ENCODE measurements around the gene CABP5. TPM values are rescaled to one million over a fixed set of nuclear protein-coding genes. Genes with fewer than 3 reads are reported as not detected.

Gene CABP5
- polyA plus RNA-seq, 1 donor from 2014 or later: not detected

GRCh38 chr19:48000846-48001245 is 43.0 kb downstream of the CABP5 start:
- peaks cover 12% of the 10 kb centered on the region for H3K27me3 Mint-ChIP-seq
- H3K4me1 Mint-ChIP-seq: no peaks in the 10 kb centered on the region
- H3K4me3 Mint-ChIP-seq: no peak overlapping the region
- peaks cover 4 to 12% (median 5%) of the 10 kb centered on the region in 3 donors for H3K9me3 Mint-ChIP-seq
- no peak overlapping the region for H3K27ac Mint-ChIP-seq
- peaks cover 5% of the 10 kb centered on the region for H3K36me3 Mint-ChIP-seq

GRCh38 chr19:47998800-47999199 is 45.1 kb downstream of the CABP5 start:
- Mint-ChIP-seq H3K4me1 (no peaks in the 10 kb centered on the region), H3K27me3 (peaks cover 7% of the 10 kb centered on the region), H3K4me3 (no peak overlapping the region), H3K27ac (no peak overlapping the region), H3K9me3 (peaks cover 4 to 10% (median 6%) of the 10 kb centered on the region in 3 donors), H3K36me3 (peaks cover 2% of the 10 kb centered on the region)

GRCh38 chr19:47996230-47996727 is 47.6 kb downstream of the CABP5 start:
- H3K27me3 Mint-ChIP-seq: peaks cover 7% of the 10 kb centered on the region
- no peaks in the 10 kb centered on the region for H3K4me1 Mint-ChIP-seq
- no peak overlapping the region for H3K27ac Mint-ChIP-seq
- H3K4me3 Mint-ChIP-seq: no peak overlapping the region
- H3K36me3 Mint-ChIP-seq: peaks cover 2% of the 10 kb centered on the region
- peaks cover 4 to 6% (median 6%) of the 10 kb centered on the region in 3 donors for H3K9me3 Mint-ChIP-seq

- H3K4me1 Mint-ChIP-seq: no peaks in the 10 kb centered on the region
- peaks cover 9% of the 10 kb centered on the region for H3K27me3 Mint-ChIP-seq
- H3K27ac Mint-ChIP-seq: no peak within 1 kb of the TSS
- H3K36me3 Mint-ChIP-seq: peaks cover 2% of the 10 kb centered on the region
- H3K9me3 Mint-ChIP-seq: peaks cover 4 to 6% (median 5%) of the 10 kb centered on the region in 3 donors
- no peak within 1 kb of the TSS for H3K4me3 Mint-ChIP-seq
Observed at GRCh38 chr19:47994209-47994802, 49.6 kb downstream of the CABP5 start, which contains the start of gene ELSPBP1. ELSPBP1 (plus strand) TSS chr19:47994632; CDS start chr19:48008668, 14,036 bp downstream.

- Mint-ChIP-seq H3K9me3 (peaks cover 4 to 7% (median 6%) of the 10 kb centered on the region in 3 donors), H3K4me1 (no peaks in the 10 kb centered on the region), H3K27ac (no peak within 1 kb of the TSS), H3K27me3 (peaks cover 13% of the 10 kb centered on the region), H3K4me3 (no peak within 1 kb of the TSS), H3K36me3 (peaks cover 2% of the 10 kb centered on the region)
Observed at GRCh38 chr19:47992070-47992469, 51.8 kb downstream of the CABP5 start, which contains the start of gene BSPH1. BSPH1 (minus strand) TSS chr19:47992170; CDS start chr19:47992081, 89 bp downstream.

GRCh38 chr19:47991191-47991808 is 52.6 kb downstream of the CABP5 start:
- Mint-ChIP-seq H3K27ac (no peak overlapping the region), H3K4me1 (no peaks in the 10 kb centered on the region), H3K36me3 (no peaks in the 10 kb centered on the region), H3K27me3 (peaks cover 15% of the 10 kb centered on the region), H3K9me3 (peaks cover 4 to 6% (median 5%) of the 10 kb centered on the region in 3 donors), H3K4me3 (no peak overlapping the region)

Other genes starting within 250 kb of the CABP5 start
- gene TPRX1, start 239.5 kb downstream of the CABP5 start, polyA plus RNA-seq: not detected
- not detected for gene CRX, start 222.1 kb downstream of the CABP5 start, polyA plus RNA-seq
- gene TPRX2, start 184.8 kb downstream of the CABP5 start, polyA plus RNA-seq: not detected
- gene SULT2A1, start 157.8 kb downstream of the CABP5 start, polyA plus RNA-seq: not detected
- gene BSPH1, start 51.9 kb downstream of the CABP5 start, polyA plus RNA-seq: not detected
- not detected for gene ELSPBP1, start 49.4 kb downstream of the CABP5 start, polyA plus RNA-seq
- gene PLA2G4C, start 66.7 kb upstream of the CABP5 start, polyA plus RNA-seq: 2.4 TPM
- 30.1 TPM for gene LIG1, start 126.3 kb upstream of the CABP5 start, polyA plus RNA-seq
- gene ZSWIM9, start 126.6 kb upstream of the CABP5 start, polyA plus RNA-seq: 2.4 TPM
- gene CARD8, start 211.8 kb upstream of the CABP5 start, polyA plus RNA-seq: 85.7 TPM
- 0.30 TPM for gene ZNF114, start 226.0 kb upstream of the CABP5 start, polyA plus RNA-seq